GM12878 (cell line): ENCODE results near the gene KLF15. TPM values are rescaled to one million over a fixed set of nuclear protein-coding genes. Genes with fewer than 3 reads are reported as not detected.

Source experiments
- ATAC-seq: fragments of 200-7000 bp; cut with Tn5 transposase; 3 replicates; pipeline ENCODE4 v1.9.1; 2020; ENCODE audit warnings: mild to moderate bottlenecking, moderate library complexity
- BruUV-seq: library from RNA; stranded (reverse); fragments of 400-500 nt; replicated peaks from 2 replicates; lab custom pipeline; 2021; lab: Mats Ljungman, UMichigan
- CTCF ChIA-PET: fragments of 300-600 bp; sonication (Branson Sonifier 250); formaldehyde crosslinking; extraction: SDS; loops from one replicate; lab custom pipeline; 2021; ENCODE audit warnings: inconsistent platforms; lab: Yijun Ruan, JAX
- POLR2A ChIA-PET: fragments of 350-600 bp; formaldehyde crosslinking; extraction: SDS; loops from one replicate; lab custom pipeline; 2021; ENCODE audit warnings: inconsistent platforms; lab: Charles Lee
- RAD21 ChIA-PET: fragments of 300-600 bp; sonication (Branson Sonifier 250); formaldehyde crosslinking; loops from one replicate; lab custom pipeline; 2023; ENCODE audit warnings: antibody characterized with exemption; ENCODE audit not compliant: unreplicated experiment; lab: Charles Lee
- SMC1A ChIA-PET: fragments of 300-600 bp; sonication (Branson Sonifier 250); formaldehyde crosslinking; loops from one replicate; lab custom pipeline; 2023; ENCODE audit not compliant: unreplicated experiment, uncharacterized antibody; lab: Charles Lee
- DNase-seq: peaks from one replicate; pipeline ENCODE4 v3.0.0-alpha.2; 2011; ENCODE audit warnings: low read depth, low spot score
- FAIRE-seq: peaks from 3 replicates; lab custom pipeline; 2011; peaks lifted over from hg19 to GRCh38; lab: Jason Lieb, UNC
- H2AFZ ChIP-seq: 2 replicates; pipeline ENCODE4 v1.6.0; 2011; ENCODE audit warnings: low read depth, low read length, control low read depth; ENCODE audit not compliant: control insufficient read depth
- H3K27ac ChIP-seq: 2 replicates; pipeline ENCODE4 v1.5.1; 2011; ENCODE audit warnings: control low read depth; ENCODE audit not compliant: control insufficient read depth, insufficient read depth
- H3K27me3 ChIP-seq, 2 experiments: replicated peaks in 1 of 2; 2 replicates each; pipeline versions ENCODE4 v1.6.0 to v1.6.1; 2011; ENCODE audit warnings: low read length in 1 of 2; ENCODE audit not compliant: control insufficient read depth in 2 of 2, insufficient read depth in 2 of 2
- H3K36me3 ChIP-seq, 2 experiments: 2 replicates each; pipeline ENCODE4 v1.5.1; 2011; ENCODE audit warnings: low read length in 1 of 2; ENCODE audit not compliant: control insufficient read depth in 2 of 2, insufficient read depth in 2 of 2
- H3K4me1 ChIP-seq: 2 replicates; pipeline ENCODE4 v1.6.1; 2011; ENCODE audit warnings: mild to moderate bottlenecking, low read length, moderate library complexity, mixed read lengths; ENCODE audit not compliant: control insufficient read depth, insufficient read depth
- H3K4me2 ChIP-seq: 2 replicates; pipeline ENCODE4 v1.6.0; 2011; ENCODE audit warnings: control low read depth; ENCODE audit not compliant: control insufficient read depth, insufficient read depth
- H3K4me3 ChIP-seq: fragments of 200-600 bp; sonication (generic); 2 replicates; pipeline ENCODE4 v1.5.1; 2016
- H3K79me2 ChIP-seq: 2 replicates; pipeline ENCODE4 v1.6.0; 2011; ENCODE audit warnings: low read length; ENCODE audit not compliant: control insufficient read depth, insufficient read depth
- H3K9ac ChIP-seq: 2 replicates; pipeline ENCODE4 v1.8.0; 2011; ENCODE audit warnings: low read length, control low read depth, mixed read lengths; ENCODE audit not compliant: control insufficient read depth, insufficient read depth
- H3K9me3 ChIP-seq: replicated peaks from 3 replicates; pipeline ENCODE4 v1.5.1; 2011; ENCODE audit warnings: mild to moderate bottlenecking, low read length; ENCODE audit not compliant: control insufficient read depth, insufficient read depth
- H4K20me1 ChIP-seq: 2 replicates; pipeline ENCODE4 v1.6.0; 2011; ENCODE audit not compliant: control insufficient read depth, insufficient read depth
- CBFB ChIP-seq: IDR thresholded peaks from 2 replicates; pipeline ENCODE4 v1.6.1; 2016; ENCODE audit warnings: antibody characterized with exemption, low read depth
- IRF4 ChIP-seq: IDR thresholded peaks from 2 replicates; pipeline ENCODE4 v1.6.1; 2011; ENCODE audit warnings: low read depth, low read length
- SP1 ChIP-seq: IDR thresholded peaks from one replicate; pipeline ENCODE4 v1.6.1; 2011; ENCODE audit warnings: low read depth, low read length
- SPI1 ChIP-seq: IDR thresholded peaks from 2 replicates; pipeline ENCODE4 v1.6.1; 2011; ENCODE audit warnings: low read depth, mild to moderate bottlenecking, low read length, moderate library complexity, borderline replicate concordance; ENCODE audit not compliant: insufficient read depth
- SREBF2 ChIP-seq: IDR thresholded peaks from 2 replicates; pipeline ENCODE4 v1.6.1; 2012; ENCODE audit warnings: mild to moderate bottlenecking, low read length
- TAF1 ChIP-seq: IDR thresholded peaks from 2 replicates; pipeline ENCODE4 v1.6.1; 2011; ENCODE audit warnings: mild to moderate bottlenecking, low read depth, low read length, borderline replicate concordance
- TCF7 ChIP-seq: IDR thresholded peaks from 2 replicates; pipeline ENCODE4 v1.6.1; 2014; ENCODE audit warnings: antibody characterized with exemption, borderline replicate concordance
- WRNIP1 ChIP-seq: IDR thresholded peaks from 2 replicates; pipeline ENCODE4 v1.6.1; 2011; ENCODE audit warnings: low read depth, low read length, improper control_type of control experiment, borderline replicate concordance
- ZNF24 ChIP-seq: fragments of 450-650 bp; IDR thresholded peaks from 2 replicates; pipeline ENCODE4 v1.6.1; 2017; ENCODE audit warnings: antibody characterized with exemption, mild to moderate bottlenecking
- ZNF592 ChIP-seq: fragments of 450-650 bp; IDR thresholded peaks from 2 replicates; pipeline ENCODE4 v1.6.1; 2017; ENCODE audit warnings: mild to moderate bottlenecking, moderate library complexity
- WGBS: methylation state at CpG from one replicate; pipeline ENCODE4 v1.1.6; 2016; ENCODE audit warnings: low lambda C conversion rate; ENCODE audit not compliant: insufficient replicate concordance, insufficient coverage; ENCODE audit errors: missing lambda C conversion rate; 5-methylcytosine and 5-hydroxymethylcytosine counted together
- in situ Hi-C: fragments of 300-500 bp; cut with MboI; formaldehyde crosslinking; loops from 9 replicates; pipeline ENCODE4 v1.14.3; 2018; ENCODE audit warnings: mixed read lengths
- intact Hi-C: fragments of 100-400 bp; cut with micrococcal nuclease; formaldehyde crosslinking; loops from one replicate; pipeline ENCODE4 v1.14.2; 2022; ENCODE audit not compliant: unreplicated experiment
- polyA plus RNA-seq, 11 experiments: library from polyadenylated mRNA; depleted of rRNA in 4 of 11; unstranded in 6 of 11; stranded (reverse) in 5 of 11; fragments of >200 nt; fragmentation: Nextera tagmentation in 4 of 11; fragmentation: Illumina TruSeq in 1 of 11; extraction: Ambion mirVana in 4 of 11; extraction: Trizol in 1 of 11; gene quantifications; 1 replicate in 1 of 11; 2 replicates in 10 of 11; pipeline versions ENCODE4 v1.2.1 to v1.2.3, GENCODE V29; 2011 to 2016; ENCODE audit warnings: inconsistent platforms in 2 of 11, missing spikeins in 2 of 11, low read depth in 1 of 11
- total RNA-seq, 4 experiments: library from RNA; depleted of rRNA in 3 of 4; stranded (reverse); fragments of >200 nt in 3 of 4; fragmentation: Illumina TruSeq in 1 of 4; extraction: Trizol in 1 of 4; gene quantifications; 2 replicates each; pipeline versions ENCODE4 v1.2.1 to v1.2.3, GENCODE V29; 2013 to 2021
- TF ChIP-seq, protein P1 (sequence below): IDR thresholded peaks from 2 replicates; pipeline ENCODE4 v1.6.1; 2011; ENCODE audit warnings: mild to moderate bottlenecking, low read depth, low read length, moderate library complexity; ENCODE audit not compliant: insufficient replicate concordance
- TF ChIP-seq, protein P2 (sequence below): IDR thresholded peaks from 2 replicates; pipeline ENCODE4 v1.6.1; 2012; ENCODE audit warnings: low read depth, low read length, improper control_type of control experiment

Gene KLF15
- total and polyA plus RNA-seq, 10 of the 15 experiments (the other 5 are each of a cell fraction or from before 2014, with no cell fraction given), result 0.15 TPM; not detected in 9

DNA sequence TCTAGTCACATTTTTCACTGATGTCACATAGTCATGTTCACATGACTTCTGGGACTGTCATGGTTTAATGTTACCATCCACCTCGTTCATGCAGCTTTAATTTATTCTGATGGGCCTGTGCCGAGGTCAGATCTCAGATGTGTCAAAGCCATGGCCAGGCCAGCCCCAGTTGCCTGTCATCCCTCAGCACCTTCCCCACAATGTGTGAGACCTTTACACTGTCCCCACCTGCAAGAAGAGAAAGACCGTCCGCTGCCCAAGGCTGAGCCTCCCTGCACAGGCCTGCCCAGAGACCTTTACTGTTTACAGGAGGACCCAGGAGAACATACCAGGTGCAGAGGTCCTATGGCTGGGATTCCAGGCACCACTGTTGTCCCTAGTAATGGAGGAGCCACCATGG lies 12.8 kb upstream of the KLF15 start (continued):
- TF ChIP-seq ZNF592, result no peak
- TF ChIP-seq TCF7, result no peak
- TF ChIP-seq IRF4, result no peak
- no peak for TF ChIP-seq SP1

GRCh38 chr3:126369490-126369889 lies 12.3 kb upstream of the KLF15 start:
- POLR2A ChIA-PET, result no interaction called here
- Histone ChIP-seq H3K27ac (no peak overlapping the region), H3K4me1 (no peaks in the 10 kb centered on the region), H3K79me2 (no peaks in the 10 kb centered on the region), H3K36me3 (no peaks in the 10 kb centered on the region), H3K4me2 (no peak overlapping the region), H3K9me3 (no peaks in the 10 kb centered on the region), H3K27me3 (no peaks in the 10 kb centered on the region; a peak in 1 of 4 replicates), H2AFZ (no peak overlapping the region), H4K20me1 (no peaks in the 10 kb centered on the region), H3K9ac (no peak overlapping the region), H3K4me3 (no peak overlapping the region)
- TF ChIP-seq ZNF24 (no peak), SPI1 (no peak), CBFB (no peak), TAF1 (no peak), SREBF2 (no peak), WRNIP1 (no peak)
- TF ChIP-seq, protein P1, sequence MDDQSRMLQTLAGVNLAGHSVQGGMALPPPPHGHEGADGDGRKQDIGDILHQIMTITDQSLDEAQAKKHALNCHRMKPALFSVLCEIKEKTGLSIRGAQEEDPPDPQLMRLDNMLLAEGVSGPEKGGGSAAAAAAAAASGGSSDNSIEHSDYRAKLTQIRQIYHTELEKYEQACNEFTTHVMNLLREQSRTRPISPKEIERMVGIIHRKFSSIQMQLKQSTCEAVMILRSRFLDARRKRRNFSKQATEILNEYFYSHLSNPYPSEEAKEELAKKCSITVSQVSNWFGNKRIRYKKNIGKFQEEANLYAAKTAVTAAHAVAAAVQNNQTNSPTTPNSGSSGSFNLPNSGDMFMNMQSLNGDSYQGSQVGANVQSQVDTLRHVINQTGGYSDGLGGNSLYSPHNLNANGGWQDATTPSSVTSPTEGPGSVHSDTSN, result no peak
- TF ChIP-seq, protein P2, sequence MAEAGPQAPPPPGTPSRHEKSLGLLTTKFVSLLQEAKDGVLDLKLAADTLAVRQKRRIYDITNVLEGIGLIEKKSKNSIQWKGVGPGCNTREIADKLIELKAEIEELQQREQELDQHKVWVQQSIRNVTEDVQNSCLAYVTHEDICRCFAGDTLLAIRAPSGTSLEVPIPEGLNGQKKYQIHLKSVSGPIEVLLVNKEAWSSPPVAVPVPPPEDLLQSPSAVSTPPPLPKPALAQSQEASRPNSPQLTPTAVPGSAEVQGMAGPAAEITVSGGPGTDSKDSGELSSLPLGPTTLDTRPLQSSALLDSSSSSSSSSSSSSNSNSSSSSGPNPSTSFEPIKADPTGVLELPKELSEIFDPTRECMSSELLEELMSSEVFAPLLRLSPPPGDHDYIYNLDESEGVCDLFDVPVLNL, result no peak
- FAIRE-seq (no peak), DNase-seq (no peak), ATAC-seq (no peak)
- no TSS peak for BruUV-seq
- CTCF ChIA-PET, result no interaction called here
- SMC1A ChIA-PET, result no interaction called here
- 7% methylated on average over 2 of the region's 2 CpGs for whole genome bisulfite sequencing
- RAD21 ChIA-PET, result interaction anchor here (1.0 kb wide), 1 partner anchor 19 kb away, joined by 4 read pairs; no protein-coding TSS in a partner anchor
- intact Hi-C loops, result no loop called here
- in situ Hi-C loops, result no loop called here
